Testis (tissue), 3 donors: ENCODE measurements around the gene ABCB9. TPM values are rescaled to one million over a fixed set of nuclear protein-coding genes. Genes with fewer than 3 reads are reported as not detected.

Source experiments
- DNase-seq: peaks from one replicate; pipeline ENCODE4 v3.0.0-alpha.2; 2019
- H3K27ac ChIP-seq, 2 donors: fragments of 200-600 bp; sonication (generic); one replicate each; pipeline ENCODE4 v1.5.1; 2019
- H3K27me3 ChIP-seq: fragments of 200-600 bp; sonication (generic); one replicate; pipeline ENCODE4 v1.5.1; 2019
- H3K36me3 ChIP-seq: fragments of 200-600 bp; sonication (generic); one replicate; pipeline ENCODE4 v1.5.1; 2017; ENCODE audit warnings: low read depth; ENCODE audit errors: missing control alignments
- H3K4me1 ChIP-seq: fragments of 200-600 bp; sonication (generic); one replicate; pipeline ENCODE4 v1.5.1; 2019
- H3K4me3 ChIP-seq, 2 donors: fragments of 200-600 bp; sonication (generic); one replicate each; pipeline ENCODE4 v1.5.1; 2017 to 2019
- H3K9me3 ChIP-seq: fragments of 200-600 bp; sonication (generic); one replicate; pipeline ENCODE4 v1.5.1; 2017
- CTCF ChIP-seq, 3 experiments: fragments of 450-650 bp in 2 of 3; fragments of 200-600 bp in 1 of 3; sonication (generic) in 1 of 3; IDR thresholded peaks; one replicate each; pipeline ENCODE4 v1.5.1; 2016 to 2019; ENCODE audit warnings: antibody characterized with exemption in 3 of 3, mild to moderate bottlenecking in 2 of 3, moderate library complexity in 1 of 3
- POLR2A ChIP-seq: fragments of 450-650 bp; IDR thresholded peaks from one replicate; pipeline ENCODE4 v1.6.1; 2017; ENCODE audit warnings: antibody characterized with exemption, mild to moderate bottlenecking, moderate library complexity
- WGBS, 2 donors: methylation state at CpG; one replicate each; pipeline ENCODE4 v1.1.5; 2018; 5-methylcytosine and 5-hydroxymethylcytosine counted together
- intact Hi-C: fragments of 100-400 bp; cut with DNase I; formaldehyde crosslinking; loops from one replicate; pipeline ENCODE4 v1.15.1; 2023; ENCODE audit warnings: low total_unique reads
- polyA plus RNA-seq: library from polyadenylated mRNA; stranded (reverse); fragments of 350-450 nt; fragmentation: Illumina TruSeq; extraction: RNeasy Lipid Tissue Mini Kit (QIAGEN cat#74804); gene quantifications from one replicate; pipeline ENCODE4 v1.2.3, GENCODE V29; 2014; ENCODE audit warnings: low read depth, low replicate concordance; ENCODE audit not compliant: insufficient read depth
- total RNA-seq, 2 donors: library from RNA; depleted of rRNA; stranded (reverse); fragments of >200 nt; gene quantifications; one replicate each; pipeline ENCODE4 v1.2.3, GENCODE V29; 2016

The ABCB9 gene
- total and polyA plus RNA-seq, 3 donors from 2014 or later = 41.6 to 82.8 (median 75.3) TPM

DNA sequence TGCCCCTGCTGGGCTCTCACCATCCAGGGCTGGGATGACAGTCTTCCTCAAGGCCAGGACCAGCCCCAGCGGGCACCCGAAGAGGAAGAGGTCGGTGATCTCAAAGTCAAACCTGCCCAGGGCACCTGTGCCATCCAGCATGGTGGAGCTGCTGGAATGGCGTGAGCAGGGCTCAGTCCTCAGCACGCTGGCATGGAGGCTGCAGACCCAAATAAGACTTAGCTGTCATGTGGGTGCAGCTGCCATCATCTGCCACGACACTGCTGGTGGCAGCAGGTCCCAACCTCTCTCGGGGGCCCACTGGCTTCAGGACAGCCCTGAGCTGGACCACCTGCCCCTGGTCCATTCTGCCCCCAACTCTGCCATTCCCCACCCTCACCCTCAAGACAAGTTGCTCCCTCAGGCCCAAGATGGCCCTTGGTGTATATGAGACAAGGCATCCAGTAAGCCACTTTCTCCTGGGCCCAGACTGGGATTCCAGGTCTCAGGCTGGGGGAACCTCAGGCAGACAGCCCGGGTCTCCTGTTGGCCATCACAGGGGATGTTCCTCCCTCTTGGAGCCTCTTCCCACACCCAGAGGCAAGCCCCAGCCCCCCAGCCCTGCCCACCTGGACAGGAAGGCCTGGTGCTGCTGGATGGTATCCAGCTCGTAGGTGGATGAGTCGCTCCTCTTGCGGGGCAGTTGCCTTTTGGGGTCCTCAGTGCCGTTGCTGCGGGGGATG is 28.7 kb upstream of the ABCB9 start:
- Histone ChIP-seq H3K9me3 (no peaks in the 10 kb centered on the region), H3K4me3 (no peak overlapping the region), H3K27ac (no peak overlapping the region), H3K4me1 (peaks cover 10% of the 10 kb centered on the region), H3K36me3 (no peaks in the 10 kb centered on the region), H3K27me3 (no peaks in the 10 kb centered on the region)
- TF ChIP-seq POLR2A (no peak), CTCF (IDR thresholded peaks at IDR 0.05) (no peak)
- WGBS, 2 donors = 80 to 94% methylated on average over 3 to 11 of the region's 13 CpGs
- intact Hi-C loops = no loop called here
- DNase-seq = no peak

DNA sequence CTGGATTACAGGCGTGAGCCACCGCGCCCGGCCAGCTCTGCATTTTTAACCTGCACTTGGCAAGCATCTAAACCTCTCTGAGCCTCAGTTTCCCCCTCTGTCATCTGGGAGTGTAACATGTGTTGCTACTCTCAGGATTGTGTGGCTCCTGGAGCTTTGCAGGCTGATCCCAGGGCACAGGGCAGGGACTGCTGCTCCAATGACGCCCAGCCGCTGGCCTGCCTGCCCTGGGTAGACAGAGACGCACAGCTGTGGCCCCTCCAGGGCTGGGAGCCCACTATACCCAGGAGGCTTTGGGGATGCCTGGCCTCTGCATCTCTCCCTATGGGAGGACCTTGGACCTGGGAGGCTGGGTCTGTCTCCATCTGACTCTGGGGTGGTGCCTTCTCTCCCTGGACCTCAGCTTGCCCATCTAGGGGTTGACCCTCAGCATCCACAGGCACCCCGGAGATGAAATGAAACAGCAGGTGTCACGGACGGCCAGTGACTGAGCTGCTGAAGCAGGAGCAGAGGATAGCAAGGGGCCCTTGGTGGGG is 27.9 kb upstream of the ABCB9 start:
- no peak for TF ChIP-seq CTCF (IDR thresholded peaks at IDR 0.05)
- TF ChIP-seq POLR2A = no peak
- DNase-seq = no peak
- no peak overlapping the region for H3K27ac ChIP-seq
- no peaks in the 10 kb centered on the region for H3K9me3 ChIP-seq
- 96 to 100% methylated on average over 2 to 10 of the region's 10 CpGs for WGBS, 2 donors
- H3K4me3 ChIP-seq = no peak overlapping the region
- intact Hi-C loops = no loop called here
- no peaks in the 10 kb centered on the region for H3K36me3 ChIP-seq
- no peaks in the 10 kb centered on the region for H3K27me3 ChIP-seq
- H3K4me1 ChIP-seq = peaks cover 10% of the 10 kb centered on the region

DNA sequence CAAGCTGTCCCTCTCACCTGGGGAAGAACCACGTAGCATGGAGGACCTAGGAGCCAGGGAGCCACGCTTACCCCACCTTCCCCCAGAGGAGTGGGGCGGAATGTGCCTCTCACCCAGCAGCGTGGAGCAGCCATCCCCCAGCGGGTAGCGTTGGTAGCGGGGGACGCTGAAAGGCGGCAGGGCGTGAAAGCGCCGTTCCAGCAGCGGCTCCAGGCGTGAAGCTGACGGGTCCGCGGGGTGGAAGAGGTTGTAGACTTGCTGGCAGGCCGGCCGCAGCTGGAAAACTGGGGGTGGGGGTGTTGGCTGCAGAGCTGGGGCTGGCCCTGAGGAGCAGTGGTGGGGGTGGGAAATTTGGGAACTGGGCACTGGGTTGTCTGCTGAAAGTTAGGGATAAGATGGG is 26.1 kb upstream of the ABCB9 start:
- intact Hi-C loops = no loop called here
- WGBS, 2 donors = 82 to 88% methylated on average over 14 to 19 of the region's 19 CpGs

DNA sequence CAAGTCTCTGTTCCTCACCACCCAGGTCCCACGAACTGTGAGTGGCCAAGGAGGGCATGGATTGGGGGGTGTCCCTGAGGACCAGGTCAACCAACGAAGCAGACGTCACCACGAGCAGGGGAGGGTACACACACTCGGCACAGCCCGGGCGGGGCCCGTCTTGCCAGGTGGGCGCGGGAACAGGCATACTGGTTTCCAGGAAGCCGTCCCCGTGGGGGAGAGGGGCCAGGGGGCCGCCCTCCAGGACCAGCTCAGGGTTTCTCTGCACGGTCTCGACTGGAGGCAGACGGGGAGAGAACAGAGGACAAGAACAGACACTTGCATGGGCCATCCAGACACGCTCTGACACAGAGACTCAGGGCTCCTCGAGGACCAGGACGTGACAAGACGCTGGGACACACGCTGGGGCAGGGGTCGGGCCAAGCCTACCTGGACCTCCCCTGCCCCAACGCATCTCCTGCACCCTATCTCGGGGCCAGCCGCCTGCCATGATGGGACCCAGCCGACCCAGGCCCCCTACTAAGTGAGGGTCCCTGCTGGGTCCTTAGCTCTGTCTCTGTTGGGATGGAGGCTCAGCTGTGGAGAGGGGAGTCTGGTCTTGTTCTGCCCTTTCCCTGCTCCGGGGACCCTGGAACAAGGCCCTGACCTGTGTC is 25.5 kb upstream of the ABCB9 start:
- intact Hi-C loops = no loop called here
- no peaks in the 10 kb centered on the region for H3K36me3 ChIP-seq

More for the DNA sequence above, 26.1 kb upstream of the ABCB9 start:
- Histone ChIP-seq H3K27ac (no peak overlapping the region), H3K36me3 (no peaks in the 10 kb centered on the region), H3K27me3 (no peaks in the 10 kb centered on the region), H3K4me1 (peaks cover 10% of the 10 kb centered on the region), H3K9me3 (no peaks in the 10 kb centered on the region), H3K4me3 (no peak overlapping the region)
- no peak for TF ChIP-seq CTCF (IDR thresholded peaks at IDR 0.05)
- no peak for TF ChIP-seq POLR2A
- DNase-seq = no peak

More for the DNA sequence above, 25.5 kb upstream of the ABCB9 start:
- DNase-seq = no peak
- WGBS, 2 donors = 84 to 88% methylated on average over 18 to 25 of the region's 27 CpGs
- no peaks in the 10 kb centered on the region for H3K9me3 ChIP-seq
- no peak overlapping the region for H3K27ac ChIP-seq
- no peak overlapping the region for H3K4me3 ChIP-seq
- H3K27me3 ChIP-seq = no peaks in the 10 kb centered on the region
- peaks cover 10% of the 10 kb centered on the region for H3K4me1 ChIP-seq
- TF ChIP-seq CTCF (IDR thresholded peaks at IDR 0.05) (no peak), POLR2A (no peak)
